ENCODE results near the gene RNASEH2B.
A peak's percentile ranks its signal among the peaks of the same experiment; 100 is the strongest.

RNASEH2B gene

DNA sequence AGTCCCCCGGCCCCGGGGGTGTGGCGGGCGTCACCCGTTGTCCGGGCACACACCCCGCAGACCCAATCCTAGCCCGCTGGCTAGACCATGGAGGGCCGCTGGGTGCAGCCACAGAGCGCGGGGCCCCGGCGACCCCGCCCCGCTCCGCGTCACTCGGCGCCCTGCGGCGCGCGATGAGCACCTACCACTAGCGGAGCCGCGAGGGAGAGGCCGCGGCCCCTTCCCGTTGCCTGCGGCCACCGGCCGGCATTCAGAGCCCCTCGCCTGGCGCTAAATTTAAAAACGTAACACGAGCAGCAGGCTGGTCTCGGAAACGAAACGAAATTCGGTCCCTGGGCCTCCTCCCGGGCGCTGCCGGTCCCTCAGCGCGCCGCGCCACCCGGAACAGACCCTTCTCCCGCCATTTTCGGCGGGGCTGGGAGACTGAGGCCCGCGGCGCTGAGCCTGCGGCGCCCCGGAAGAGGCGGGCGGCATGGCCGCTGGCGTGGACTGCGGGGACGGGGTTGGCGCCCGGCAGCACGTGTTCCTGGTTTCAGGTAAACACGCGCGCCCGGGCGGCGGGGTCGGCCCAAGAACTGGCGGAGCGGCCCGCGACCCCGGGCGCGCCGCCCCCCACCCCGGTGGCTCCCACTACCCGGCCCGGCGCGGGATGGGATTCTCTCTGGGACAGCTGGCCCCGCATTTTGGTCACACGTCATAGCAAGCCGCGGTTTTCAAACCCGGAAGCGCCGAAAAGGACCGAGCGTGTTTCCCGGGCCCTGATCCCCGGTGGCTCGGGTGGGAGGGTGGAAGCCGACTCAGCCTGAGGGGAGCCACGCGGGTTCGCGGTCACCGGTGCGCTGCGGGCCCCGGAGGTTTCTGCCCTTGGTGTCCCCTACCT is at the start of gene RNASEH2B:
TSS of gene RNASEH2B (plus strand) at position 187 of the 880 bp plus-strand sequence. CDS start at position 473, 286 bp downstream.
- DNase-seq, result peak; percentile 81

DNA sequence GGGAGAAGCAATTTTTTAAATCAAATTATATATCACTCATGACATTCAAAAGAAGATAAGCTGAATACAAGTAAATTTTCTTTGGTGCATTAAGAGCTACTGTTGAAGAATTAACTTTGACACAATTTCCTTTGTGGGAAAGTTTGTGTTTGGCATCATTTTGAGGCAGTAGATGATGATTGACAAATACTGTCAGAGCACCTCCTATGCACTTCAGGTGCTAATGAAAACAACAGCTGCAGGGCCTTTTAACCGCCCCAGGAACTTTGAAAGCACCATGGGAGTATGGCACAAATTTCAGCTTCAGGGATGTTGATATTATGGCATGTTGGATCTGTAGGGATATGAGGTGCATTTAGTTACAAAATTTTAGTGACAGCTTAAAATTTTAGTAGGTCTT is 45.1 kb upstream of the RNASEH2B start:
- no peak for DNase-seq

DNA sequence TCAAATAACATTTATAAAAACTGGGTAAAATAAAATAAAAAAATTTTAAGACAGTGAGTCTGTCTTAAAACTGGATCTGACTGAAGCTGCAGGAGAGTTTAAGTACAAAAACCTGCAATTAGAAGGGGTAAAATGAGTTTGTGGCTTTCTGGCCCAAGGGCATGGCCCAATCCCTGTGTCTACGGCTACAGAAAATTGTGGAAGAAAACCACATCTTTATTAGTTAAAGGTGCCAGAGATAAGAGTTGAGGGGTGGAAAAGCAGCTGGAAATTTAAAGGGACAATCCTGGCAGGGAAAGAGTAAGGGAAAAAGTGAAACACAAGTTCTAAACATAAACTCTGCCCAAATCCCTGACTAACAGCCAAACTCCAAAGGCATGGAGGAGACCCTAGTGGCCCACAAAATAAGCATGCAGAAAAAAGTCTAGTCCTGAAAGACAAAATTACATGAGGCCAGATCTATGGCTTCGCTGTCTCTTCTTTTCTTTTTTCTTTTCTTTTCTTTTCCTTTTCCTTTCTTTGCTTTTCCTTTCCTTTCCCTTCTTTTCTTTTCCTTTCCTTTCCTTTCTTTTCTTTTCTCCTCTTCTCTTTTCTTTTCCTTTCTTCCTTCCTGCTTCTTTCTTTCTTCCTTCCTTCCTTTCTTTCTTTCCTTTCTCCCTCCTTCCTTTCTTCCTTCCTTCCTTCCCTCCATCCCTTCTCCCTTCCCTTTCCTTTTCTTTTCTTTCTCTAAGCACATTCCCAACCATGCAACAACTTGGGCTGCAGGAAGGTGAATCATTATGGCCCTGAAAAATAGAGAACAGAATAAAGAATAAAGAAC is 42.6 kb upstream of the RNASEH2B start:
- DNase-seq, result no peak

DNA sequence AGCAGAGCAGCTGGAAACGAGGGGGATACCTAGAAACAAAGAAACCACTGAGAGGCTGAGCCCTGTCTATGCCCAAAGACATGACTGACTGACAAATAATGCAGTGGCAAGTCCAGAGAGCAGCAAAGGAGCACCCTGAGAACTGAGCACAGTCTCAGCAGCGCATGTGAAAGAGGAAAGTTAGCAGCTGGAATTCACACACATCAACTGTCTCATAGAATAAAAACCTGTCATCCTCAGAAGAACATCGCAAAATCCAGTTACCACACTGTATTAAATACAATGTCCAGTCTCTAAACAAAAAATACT is 42.0 kb upstream of the RNASEH2B start:
- no peak for DNase-seq

DNA sequence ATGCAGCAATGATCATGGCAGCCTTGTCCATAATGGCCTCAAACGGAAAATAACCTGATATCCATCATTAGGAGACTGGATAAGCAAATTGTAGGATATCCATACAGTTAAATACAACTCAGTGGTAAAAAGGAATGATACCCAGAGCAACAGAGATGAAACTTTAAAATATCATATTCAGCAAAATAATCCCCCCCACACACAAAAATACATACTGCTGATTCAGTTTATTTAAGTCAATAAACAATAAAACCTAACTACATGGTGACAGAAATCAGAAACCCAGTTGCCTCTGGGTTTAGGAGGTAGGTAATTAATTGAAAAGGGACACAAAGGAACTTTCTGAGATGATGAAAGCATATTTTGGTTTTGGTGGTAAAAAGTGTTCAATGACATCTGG is 38.2 kb upstream of the RNASEH2B start:
- DNase-seq, result no peak

DNA sequence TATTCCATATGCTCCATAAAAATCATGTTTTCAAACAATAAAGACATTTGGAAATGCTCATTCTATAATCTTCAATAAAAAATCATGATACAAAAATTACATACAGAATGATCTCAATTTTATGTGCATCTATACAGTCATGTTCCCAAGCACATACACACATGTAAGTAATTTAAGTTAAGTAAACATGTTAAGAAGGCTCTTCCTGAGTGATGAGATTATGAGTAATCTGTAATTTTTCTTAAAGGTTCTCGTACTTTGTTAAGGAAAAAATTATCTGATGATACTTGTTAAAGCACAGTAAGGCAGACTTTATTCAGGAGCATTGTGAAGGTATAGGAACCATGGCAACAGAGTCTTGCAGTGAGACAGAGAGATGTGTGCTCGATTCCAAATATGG is 36.1 kb upstream of the RNASEH2B start:
- no peak for DNase-seq

DNA sequence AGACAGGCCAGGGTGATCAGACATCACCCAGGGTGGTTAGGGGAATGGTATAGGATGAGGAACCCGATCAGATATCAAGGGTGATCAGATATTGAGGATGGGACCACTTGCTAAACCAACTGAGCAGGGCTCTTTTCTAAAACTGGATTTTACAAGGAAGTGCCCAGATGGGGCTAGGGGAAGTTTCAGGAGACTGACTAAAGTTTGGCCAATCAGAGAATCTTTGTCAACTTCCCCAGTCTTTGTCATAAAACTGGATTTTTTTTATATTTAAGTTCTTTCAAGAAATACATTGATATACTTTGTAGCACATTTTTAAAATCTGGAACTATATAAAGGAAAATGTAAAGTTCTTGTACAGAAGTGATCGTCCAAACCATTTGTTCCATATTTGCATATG is 35.6 kb upstream of the RNASEH2B start:
- no peak for DNase-seq

- no peak for DNase-seq
These were observed 26.7 kb upstream of the RNASEH2B start for GRCh38 chr13:50882816-50883435.

GRCh38 chr13:50883728-50884127 is 25.9 kb upstream of the RNASEH2B start:
- DNase-seq, result no peak

GRCh38 chr13:50884265-50884664 is 25.3 kb upstream of the RNASEH2B start:
- DNase-seq, result no peak

DNA sequence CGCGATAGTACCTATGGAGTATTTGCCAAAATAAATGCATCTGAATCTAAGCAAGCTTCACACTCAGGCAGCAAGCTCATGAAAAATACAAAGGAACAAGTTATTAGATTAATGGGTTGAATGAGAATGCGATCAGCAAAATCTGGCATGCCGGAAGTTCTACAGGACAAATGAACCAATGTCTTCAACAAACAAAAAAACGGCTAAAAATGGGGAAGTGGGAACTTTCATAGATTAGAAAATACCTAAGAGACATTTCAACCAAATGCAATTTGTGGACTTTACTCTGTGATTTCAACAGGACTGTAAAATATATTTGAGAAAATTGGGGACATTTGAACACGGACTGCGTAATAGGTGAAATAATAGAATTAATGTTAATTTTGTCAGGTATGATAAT is 22.4 kb upstream of the RNASEH2B start:
- no peak for DNase-seq

GRCh38 chr13:50888362-50888761 is 21.2 kb upstream of the RNASEH2B start:
- no peak for DNase-seq

DNA sequence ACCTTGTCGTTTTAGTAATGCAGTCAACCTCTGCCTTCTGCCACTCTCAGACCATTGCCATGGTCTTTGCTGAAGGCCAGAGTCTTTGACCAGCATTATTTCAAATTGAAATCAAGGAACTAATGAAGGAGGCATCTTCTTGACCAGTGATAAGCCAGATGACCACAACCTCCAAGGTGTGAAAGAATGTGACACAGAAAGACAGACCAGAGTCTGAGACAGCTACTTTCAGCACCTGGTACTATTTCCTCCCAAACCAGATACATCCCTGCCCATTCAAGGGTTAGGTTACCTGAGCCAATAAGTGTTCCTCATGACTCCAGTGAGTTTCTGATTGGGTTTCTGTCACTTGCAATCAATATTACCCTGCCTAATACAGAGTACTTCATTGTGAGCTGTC is 20.3 kb upstream of the RNASEH2B start:
- no peak for DNase-seq

DNA sequence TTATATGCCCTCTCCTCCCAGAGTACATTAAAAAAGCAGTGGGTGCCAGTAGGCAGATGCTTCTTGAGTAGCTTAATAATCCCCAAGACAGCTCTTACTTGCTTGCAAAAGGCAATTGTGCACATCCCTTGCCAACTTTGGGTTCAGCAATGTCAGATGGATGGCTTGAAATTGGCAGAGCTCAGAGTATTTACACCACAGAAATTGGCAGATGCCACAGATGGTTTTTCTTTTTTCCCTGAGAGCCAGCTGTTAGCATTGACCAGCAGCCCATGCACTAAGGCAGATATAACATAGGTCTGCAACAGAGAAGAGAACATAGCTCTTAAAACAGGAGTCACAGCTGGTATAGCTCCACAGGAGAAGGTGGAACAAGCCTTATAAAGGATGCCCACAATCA is 18.4 kb upstream of the RNASEH2B start:
- no peak for DNase-seq

- no peak for DNase-seq
These were observed 17.2 kb upstream of the RNASEH2B start for GRCh38 chr13:50892210-50892944.

DNA sequence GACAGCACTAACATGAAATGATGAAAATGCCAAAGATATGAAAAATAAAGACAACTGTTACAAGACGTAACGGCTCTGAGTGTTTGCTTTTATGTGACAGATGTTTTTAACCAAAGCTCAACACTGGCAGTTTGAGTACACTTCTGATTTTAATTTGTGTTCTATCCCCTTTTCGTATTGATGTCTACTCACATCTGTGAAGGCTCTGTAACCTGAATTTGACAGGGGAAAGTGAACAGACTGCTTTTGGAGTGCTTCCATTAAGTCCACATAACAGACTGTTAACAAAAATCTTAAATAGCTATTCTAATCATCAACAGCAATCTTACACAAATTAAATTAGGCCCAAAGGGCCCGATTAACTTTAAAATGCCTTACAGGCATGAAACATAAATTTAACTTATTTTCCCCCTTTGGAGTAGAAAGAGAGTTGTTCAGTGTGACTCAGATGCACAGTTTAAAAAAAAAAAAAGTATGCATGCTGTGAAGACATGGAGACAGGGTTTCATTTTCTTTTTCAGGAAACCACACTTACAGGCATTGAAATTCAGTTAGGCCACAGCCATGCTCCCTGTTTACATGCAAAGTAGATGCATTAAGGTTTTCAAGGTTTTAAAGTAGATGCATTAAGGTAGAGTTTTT is 16.3 kb upstream of the RNASEH2B start:
- no peak for DNase-seq

DNA sequence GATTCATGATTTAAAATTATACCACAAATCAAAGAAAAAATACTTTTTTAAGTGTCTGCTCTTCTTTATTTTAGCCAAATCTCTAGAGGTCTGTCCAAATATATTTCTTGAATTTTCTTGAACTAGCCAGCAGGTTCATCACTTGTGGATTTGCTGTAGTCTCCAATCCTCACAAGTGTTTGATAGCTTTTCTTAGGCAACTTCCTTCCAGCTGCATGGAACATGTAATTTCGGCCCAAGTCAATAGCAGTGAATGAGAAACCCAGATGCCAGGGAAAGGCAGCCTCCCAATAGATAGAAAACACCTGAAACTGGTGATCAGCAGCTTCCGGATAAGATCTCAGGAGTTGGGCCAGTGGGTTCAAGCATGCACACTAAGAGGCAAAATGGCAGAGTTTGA is 15.6 kb upstream of the RNASEH2B start:
- no peak for DNase-seq

DNA sequence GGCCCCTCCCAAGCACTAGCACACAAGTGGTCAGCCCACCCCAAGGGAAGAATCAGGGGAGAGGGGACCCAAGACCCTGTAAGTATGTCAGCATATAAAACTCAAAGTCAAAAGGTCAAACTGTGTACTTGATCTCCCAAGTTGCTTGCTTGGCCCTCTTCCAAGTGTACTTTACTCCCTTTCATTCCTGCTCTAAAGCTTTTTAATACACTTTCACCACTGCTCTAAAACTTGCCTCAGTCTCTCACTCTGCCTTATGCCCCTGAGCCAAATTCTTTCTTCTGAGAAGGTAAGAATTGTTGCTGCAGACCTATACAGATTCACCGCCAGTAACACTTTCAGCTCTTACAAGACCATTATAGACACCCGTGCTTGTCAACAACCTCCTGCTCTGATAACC is 15.1 kb upstream of the RNASEH2B start:
- DNase-seq, result no peak

GRCh38 chr13:50898338-50898737 is 11.3 kb upstream of the RNASEH2B start:
- DNase-seq, result no peak

DNA sequence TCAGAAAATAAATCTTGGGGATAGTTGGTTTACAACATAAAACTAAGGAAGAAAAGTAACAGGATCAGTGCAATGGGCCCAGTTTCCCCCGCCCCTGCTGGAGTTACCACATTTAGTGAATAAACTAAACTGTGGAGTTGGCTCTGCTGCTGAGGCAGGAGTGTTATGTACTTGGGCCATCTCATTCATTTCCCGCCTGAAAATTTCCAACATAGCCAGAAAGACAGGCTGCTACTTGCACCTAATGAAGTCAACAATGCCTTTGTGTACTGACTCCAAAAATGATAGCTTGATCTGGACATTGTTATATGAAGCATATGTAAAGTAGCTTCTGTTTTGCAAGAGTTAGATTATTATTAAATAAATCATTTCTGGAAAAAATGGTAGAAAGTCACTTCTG is 7.9 kb upstream of the RNASEH2B start:
- DNase-seq, result no peak

- no peak for DNase-seq
These were observed 4.3 kb upstream of the RNASEH2B start for GRCh38 chr13:50905256-50905655.

GRCh38 chr13:50907781-50908180 is 1.8 kb upstream of the RNASEH2B start:
- DNase-seq, result no peak

DNA sequence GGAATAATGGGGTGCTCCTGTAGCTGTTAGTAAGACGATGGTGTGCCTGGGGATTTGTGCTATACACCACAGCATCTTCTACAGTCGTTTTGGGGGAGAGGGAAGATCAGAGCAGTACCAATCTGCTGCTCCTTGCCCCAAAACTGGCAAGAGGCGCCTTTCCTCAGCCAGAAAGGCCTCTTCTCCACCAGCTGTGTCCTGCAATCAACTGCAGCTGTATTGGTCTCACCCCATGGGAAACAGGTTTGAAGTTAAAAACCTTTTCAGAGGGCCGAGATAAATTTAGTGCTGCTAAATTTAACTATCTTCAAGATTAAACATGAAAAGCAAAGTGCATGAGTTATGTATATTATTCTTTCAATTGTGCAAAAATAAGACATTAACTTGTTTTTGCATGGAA is 1.2 kb upstream of the RNASEH2B start:
- DNase-seq, result no peak
